B cell (primary cell): ENCODE results near the gene FCSK. TPM values are rescaled to one million over a fixed set of nuclear protein-coding genes. Genes with fewer than 3 reads are reported as not detected.

Source experiments
- ATAC-seq: fragments of 200-7000 bp; cut with Tn5 transposase; one replicate; pipeline ENCODE4 v1.10.0; 2021; ENCODE audit warnings: low read depth, mild to moderate bottlenecking, moderate number of reproducible peaks, moderate library complexity
- CTCF ChIA-PET: fragments of 350-600 bp; sonication (Branson Sonifier 250); formaldehyde crosslinking; loops from one replicate; lab custom pipeline; 2021; ENCODE audit warnings: antibody characterized with exemption, inconsistent platforms; lab: Charles Lee
- POLR2A ChIA-PET: fragments of 350-600 bp; sonication (Branson Sonifier 250); formaldehyde crosslinking; loops from one replicate; lab custom pipeline; 2021; ENCODE audit warnings: antibody characterized with exemption; lab: Charles Lee
- DNase-seq: peaks from one replicate; pipeline ENCODE4 v3.0.0; 2013
- H2AFZ ChIP-seq: 2 replicates; pipeline ENCODE4 v1.6.1; 2012; ENCODE audit warnings: mild to moderate bottlenecking, low read depth, low read length; ENCODE audit not compliant: insufficient read depth, poor library complexity, severe bottlenecking
- H3K27ac ChIP-seq, 2 donors: 1 replicate in 1 of 2; 2 replicates in 1 of 2; pipeline ENCODE4 v1.5.1; 2012 to 2013; ENCODE audit warnings: low read length in 2 of 2, mild to moderate bottlenecking in 2 of 2, moderate library complexity in 1 of 2
- H3K27me3 ChIP-seq, 4 experiments: fragments of 200-600 bp in 1 of 4; sonication (generic) in 1 of 4; replicated peaks in 1 of 4; 1 replicate in 2 of 4; 2 replicates in 2 of 4; pipeline versions ENCODE4 v1.6.1 to v1.7.0; 2013 to 2016; ENCODE audit warnings: low read length in 3 of 4, mild to moderate bottlenecking in 2 of 4, mixed read lengths in 1 of 4, moderate library complexity in 1 of 4; ENCODE audit not compliant: insufficient read depth in 4 of 4, control insufficient read depth in 3 of 4; ENCODE audit errors: control extremely low read depth in 1 of 4
- H3K36me3 ChIP-seq, 2 experiments: replicated peaks in 1 of 2; 1 replicate in 1 of 2; 2 replicates in 1 of 2; pipeline versions ENCODE4 v1.6.1 to v1.7.1; 2013; ENCODE audit warnings: low read length in 1 of 2; ENCODE audit not compliant: insufficient read depth in 2 of 2, control insufficient read depth in 1 of 2; ENCODE audit errors: control extremely low read depth in 1 of 2, extremely low read depth in 1 of 2
- H3K4me1 ChIP-seq, 2 donors: fragments of 200-600 bp in 1 of 2; sonication (generic) in 1 of 2; 1 replicate in 1 of 2; 2 replicates in 1 of 2; pipeline versions ENCODE4 v1.5.1 to v1.6.1; 2013 to 2017; ENCODE audit warnings: low read length in 2 of 2; ENCODE audit not compliant: control insufficient read depth in 2 of 2, insufficient read depth in 2 of 2
- H3K4me2 ChIP-seq: replicated peaks from 2 replicates; pipeline ENCODE3; 2012; ENCODE audit warnings: mild to moderate bottlenecking, low read depth, low read length; ENCODE audit not compliant: poor library complexity, severe bottlenecking
- H3K4me3 ChIP-seq, 5 experiments: fragments of 200-600 bp in 1 of 5; sonication (generic) in 1 of 5; 1 replicate in 3 of 5; 2 replicates in 2 of 5; pipeline versions ENCODE4 v1.5.1 to v1.7.0; 2011 to 2016; ENCODE audit warnings: low read length in 4 of 5, mild to moderate bottlenecking in 4 of 5, low read depth in 2 of 5, control low read depth in 1 of 5, moderate library complexity in 1 of 5; ENCODE audit not compliant: insufficient read depth in 1 of 5; ENCODE audit errors: control extremely low read depth in 1 of 5, extremely low read depth in 1 of 5
- H3K79me2 ChIP-seq: fragments of 200-600 bp; sonication (generic); one replicate; pipeline ENCODE4 v1.6.0; 2016; ENCODE audit warnings: low read length; ENCODE audit not compliant: control insufficient read depth, insufficient read depth
- H3K9ac ChIP-seq: fragments of 200-600 bp; sonication (generic); 2 replicates; pipeline ENCODE4 v1.6.1; 2017; ENCODE audit warnings: mild to moderate bottlenecking, low read length, moderate library complexity
- H3K9me3 ChIP-seq, 3 donors: one replicate each; pipeline versions ENCODE4 v1.6.1 to v1.7.1; 2013; ENCODE audit warnings: low read length in 2 of 3; ENCODE audit not compliant: control insufficient read depth in 2 of 3, insufficient read depth in 1 of 3; ENCODE audit errors: control extremely low read depth in 1 of 3
- H4K20me1 ChIP-seq: 2 replicates; pipeline ENCODE4 v1.6.0; 2012; ENCODE audit warnings: mild to moderate bottlenecking, low read length; ENCODE audit not compliant: insufficient read depth, control insufficient read depth, poor library complexity, severe bottlenecking
- H3K27ac Mint-ChIP-seq: one replicate; pipeline ENCODE4 v1.8.0; 2021; ENCODE audit warnings: mixed read lengths
- H3K27me3 Mint-ChIP-seq: one replicate; pipeline ENCODE4 v1.8.0; 2021; ENCODE audit warnings: mixed read lengths
- H3K4me1 Mint-ChIP-seq: one replicate; pipeline ENCODE4 v1.8.0; 2021; ENCODE audit warnings: mixed read lengths
- H3K4me3 Mint-ChIP-seq: one replicate; pipeline ENCODE4 v1.8.0; 2021; ENCODE audit warnings: mixed read lengths
- H3K9me3 Mint-ChIP-seq: one replicate; pipeline ENCODE4 v1.8.0; 2022; ENCODE audit warnings: mixed read lengths; ENCODE audit not compliant: insufficient read depth
- EZH2 ChIP-seq: IDR thresholded peaks from 2 replicates; pipeline ENCODE4 v1.6.1; 2012; ENCODE audit warnings: borderline replicate concordance, low read depth, mild to moderate bottlenecking, moderate library complexity, low read length; ENCODE audit not compliant: insufficient read depth, poor library complexity, severe bottlenecking
- WGBS: methylation state at CpG from one replicate; pipeline ENCODE4 v1.1.5; 2013; ENCODE audit warnings: missing lambda C conversion rate; ENCODE audit not compliant: insufficient coverage; 5-methylcytosine and 5-hydroxymethylcytosine counted together
- intact Hi-C: fragments of 100-400 bp; cut with micrococcal nuclease; formaldehyde crosslinking; loops from one replicate; pipeline ENCODE4 v1.10.0; 2022
- polyA plus RNA-seq: library from polyadenylated mRNA; depleted of rRNA; stranded (reverse); fragments of >200 nt; gene quantifications from 2 replicates; pipeline ENCODE4 v1.2.3, GENCODE V29; 2012
- total RNA-seq, 2 donors: library from RNA; stranded (reverse); fragments of 120-200 nt in 1 of 2; gene quantifications; 1 replicate in 1 of 2; 2 replicates in 1 of 2; pipeline versions ENCODE4 v1.2.3 to v1.2.4, GENCODE V29; 2013 to 2022
- TF ChIP-seq, protein P1 (sequence below): fragments of 200-600 bp; IDR thresholded peaks from one replicate; pipeline ENCODE4 v1.8.0; 2022; ENCODE audit warnings: antibody characterized with exemption, mild to moderate bottlenecking

The FCSK gene
- total and polyA plus RNA-seq, 2 donors (not counting 1 experiment from before 2014, with no cell fraction given): 19.4 to 24.8 TPM

DNA sequence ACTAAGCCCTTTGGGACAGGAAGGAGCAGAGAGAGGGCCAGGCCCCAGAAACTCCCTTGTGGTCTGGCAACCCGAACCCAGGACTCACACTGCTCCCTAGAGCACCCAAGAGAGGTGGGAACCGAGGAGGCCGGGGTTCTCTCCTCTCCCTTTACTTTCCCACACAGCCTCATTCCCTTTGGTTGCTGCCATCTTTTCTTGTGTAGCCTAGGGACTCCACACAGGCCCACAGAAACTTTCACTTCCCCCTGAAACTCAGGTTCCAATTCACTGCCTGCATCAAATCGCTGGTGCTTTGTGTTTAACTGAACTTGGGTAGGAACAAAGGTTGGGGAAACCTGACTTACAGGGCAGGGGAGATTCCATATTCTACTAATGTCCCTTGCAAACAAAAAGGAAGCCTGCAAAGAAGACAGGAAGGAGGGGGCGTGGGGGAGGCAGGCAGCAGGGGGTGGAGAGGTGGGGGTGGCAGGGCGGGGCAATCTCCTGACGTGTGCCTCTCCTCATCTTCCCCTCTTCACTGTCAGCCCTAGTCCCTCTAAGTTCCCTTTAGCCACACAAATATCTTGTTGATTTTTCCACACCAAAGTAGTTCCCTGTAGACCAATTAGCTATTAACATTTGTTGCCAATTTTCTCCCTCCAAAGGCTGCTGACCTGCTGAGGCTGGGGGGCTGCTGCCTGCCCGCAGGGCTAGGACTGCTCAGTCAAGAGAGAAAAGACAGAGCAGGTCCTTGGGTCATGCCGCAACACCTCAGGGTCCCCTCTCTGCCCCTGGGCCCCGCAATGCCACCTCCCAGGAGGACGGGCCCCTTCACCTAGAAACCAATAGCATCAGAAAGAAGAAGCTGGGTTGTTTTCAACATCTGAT, 23.5 kb upstream of the FCSK start:
- H3K4me1 Mint-ChIP-seq: peaks cover 75% of the 10 kb centered on the region
- Histone ChIP-seq H3K27me3 (no peaks in the 10 kb centered on the region), H3K9me3 (no peaks in the 10 kb centered on the region), H3K4me1 (peaks cover 70 to 76% of the 10 kb centered on the region in 2 donors), H3K27ac (peak overlapping the region; percentile 99 to 100), H3K36me3 (peaks cover 0 to 2% of the 10 kb centered on the region in 2 experiments), H3K4me2 (peak overlapping the region; percentile 81), H3K79me2 (peaks cover 54% of the 10 kb centered on the region), H3K4me3 (peak overlapping the region in 3 of 5 experiments; percentile 19 to 51 (median 23)), H3K9ac (peak overlapping the region; percentile 60), H4K20me1 (no peaks in the 10 kb centered on the region), H2AFZ (peak overlapping the region; percentile 61)
- ChIA-PET CTCF (interaction anchor here (0.7 to 1.7 kb wide), 10 partner anchors 12 to 51 kb away, joined by 3 to 6 read pairs (median 4); no protein-coding TSS in a partner anchor), POLR2A (interaction anchor here (0.7 to 2.9 kb wide), 11 partner anchors 8 to 51 kb away, joined by 3 to 19 read pairs (median 5); partner anchors contain the start of genes FCSK and ST3GAL2)
- intact Hi-C loops: loop anchor here (1.0 to 2.0 kb wide), 7 partner anchors 8 to 142 kb away; partner anchors contain the start of genes AARS1, COG4, FCSK and SF3B3
- H3K27ac Mint-ChIP-seq: peak overlapping the region; percentile 98
- TF ChIP-seq EZH2: no peak
- TF ChIP-seq, protein P1, sequence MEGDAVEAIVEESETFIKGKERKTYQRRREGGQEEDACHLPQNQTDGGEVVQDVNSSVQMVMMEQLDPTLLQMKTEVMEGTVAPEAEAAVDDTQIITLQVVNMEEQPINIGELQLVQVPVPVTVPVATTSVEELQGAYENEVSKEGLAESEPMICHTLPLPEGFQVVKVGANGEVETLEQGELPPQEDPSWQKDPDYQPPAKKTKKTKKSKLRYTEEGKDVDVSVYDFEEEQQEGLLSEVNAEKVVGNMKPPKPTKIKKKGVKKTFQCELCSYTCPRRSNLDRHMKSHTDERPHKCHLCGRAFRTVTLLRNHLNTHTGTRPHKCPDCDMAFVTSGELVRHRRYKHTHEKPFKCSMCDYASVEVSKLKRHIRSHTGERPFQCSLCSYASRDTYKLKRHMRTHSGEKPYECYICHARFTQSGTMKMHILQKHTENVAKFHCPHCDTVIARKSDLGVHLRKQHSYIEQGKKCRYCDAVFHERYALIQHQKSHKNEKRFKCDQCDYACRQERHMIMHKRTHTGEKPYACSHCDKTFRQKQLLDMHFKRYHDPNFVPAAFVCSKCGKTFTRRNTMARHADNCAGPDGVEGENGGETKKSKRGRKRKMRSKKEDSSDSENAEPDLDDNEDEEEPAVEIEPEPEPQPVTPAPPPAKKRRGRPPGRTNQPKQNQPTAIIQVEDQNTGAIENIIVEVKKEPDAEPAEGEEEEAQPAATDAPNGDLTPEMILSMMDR: no peak
- WGBS: 7% methylated on average over 5 of the region's 11 CpGs
- H3K4me3 Mint-ChIP-seq: peak overlapping the region; percentile 80
- no peaks in the 10 kb centered on the region for H3K9me3 Mint-ChIP-seq
- H3K27me3 Mint-ChIP-seq: no peaks in the 10 kb centered on the region
- ATAC-seq: peak; percentile 74
- peak; percentile 95 for DNase-seq
